DOHH2 (cell line): ENCODE measurements around the gene OR2M3.

Source experiments
- H3F3A ChIP-seq: fragments of 200-600 bp; sonication (generic), shearing (Covaris generic); 2 replicates; pipeline ENCODE4 v1.6.0; 2016; ENCODE audit warnings: antibody characterized with exemption, mild to moderate bottlenecking; ENCODE audit not compliant: control insufficient read depth, insufficient read depth
- H3K27ac ChIP-seq: fragments of 200-600 bp; sonication (generic); 2 replicates; pipeline ENCODE4 v1.5.1; 2014; ENCODE audit warnings: low read depth, mild to moderate bottlenecking, low read length, moderate library complexity
- H3K27me3 ChIP-seq: fragments of 200-600 bp; sonication (generic); 2 replicates; pipeline ENCODE4 v1.6.1; 2014; ENCODE audit warnings: mild to moderate bottlenecking, low read length, mixed read lengths; ENCODE audit not compliant: control insufficient read depth
- H3K36me3 ChIP-seq: fragments of 200-600 bp; sonication (generic); 2 replicates; pipeline ENCODE4 v1.6.1; 2014; ENCODE audit warnings: mild to moderate bottlenecking, low read length, moderate library complexity, mixed read lengths; ENCODE audit not compliant: control insufficient read depth
- H3K4me1 ChIP-seq: fragments of 200-600 bp; sonication (generic); 2 replicates; pipeline ENCODE4 v1.6.1; 2014; ENCODE audit warnings: mild to moderate bottlenecking, low read length, mixed read lengths; ENCODE audit not compliant: control insufficient read depth
- H3K4me2 ChIP-seq: fragments of 200-600 bp; sonication (generic); 2 replicates; pipeline ENCODE4 v1.6.0; 2014; ENCODE audit warnings: mild to moderate bottlenecking, low read length, moderate library complexity
- H3K4me3 ChIP-seq: fragments of 200-600 bp; sonication (generic); 2 replicates; pipeline ENCODE4 v1.5.1; 2014; ENCODE audit warnings: mild to moderate bottlenecking, low read length, mixed read lengths
- H3K79me2 ChIP-seq: fragments of 200-600 bp; sonication (generic); 2 replicates; pipeline ENCODE4 v1.6.1; 2014; ENCODE audit warnings: mild to moderate bottlenecking, low read length, mixed read lengths; ENCODE audit not compliant: control insufficient read depth
- H3K9me2 ChIP-seq: fragments of 200-600 bp; sonication (generic); replicated peaks from 2 replicates; pipeline ENCODE4 v1.6.1; 2014; ENCODE audit warnings: mild to moderate bottlenecking, low read length, mixed read lengths; ENCODE audit not compliant: control insufficient read depth
- H3K9me3 ChIP-seq: fragments of 200-600 bp; sonication (generic); 2 replicates; pipeline ENCODE4 v1.6.1; 2014; ENCODE audit warnings: antibody characterized with exemption, low read length, mixed read lengths; ENCODE audit not compliant: control insufficient read depth, insufficient read depth
- H4K20me1 ChIP-seq: fragments of 200-600 bp; sonication (generic); 2 replicates; pipeline ENCODE4 v1.6.0; 2014; ENCODE audit warnings: low read depth, mild to moderate bottlenecking, antibody characterized with exemption, low read length, moderate library complexity; ENCODE audit not compliant: control insufficient read depth, insufficient read depth
- CTCF ChIP-seq: fragments of 200-600 bp; sonication (generic); IDR thresholded peaks from one replicate; pipeline ENCODE4 v1.5.1; 2014; ENCODE audit warnings: antibody characterized with exemption, mild to moderate bottlenecking, low read depth, low read length; ENCODE audit not compliant: poor library complexity, severe bottlenecking
- EZH2phosphoT487 ChIP-seq: fragments of 200-600 bp; sonication (generic); IDR thresholded peaks from 2 replicates; pipeline ENCODE4 v1.6.1; 2017; ENCODE audit warnings: borderline replicate concordance, mild to moderate bottlenecking, antibody characterized with exemption, low read length, moderate library complexity, mixed read lengths

The OR2M3 gene

GRCh38 chr1:248158758-248159157 is 38.3 kb upstream of the OR2M3 start:
- Histone ChIP-seq H3K27me3 (no peaks in the 10 kb centered on the region), H3K27ac (no peak overlapping the region), H3K4me2 (no peak overlapping the region), H3K4me1 (no peaks in the 10 kb centered on the region), H3K4me3 (no peak overlapping the region), H3K79me2 (no peaks in the 10 kb centered on the region), H3F3A (no peaks in the 10 kb centered on the region), H3K9me2 (no peaks in the 10 kb centered on the region), H3K36me3 (no peaks in the 10 kb centered on the region), H3K9me3 (no peaks in the 10 kb centered on the region; the same call in 1 of the 2 replicates), H4K20me1 (no peaks in the 10 kb centered on the region)
- TF ChIP-seq CTCF (no peak), EZH2phosphoT487 (no peak)

GRCh38 chr1:248164031-248164430 is 33.0 kb upstream of the OR2M3 start:
- H3K4me3 ChIP-seq = no peak overlapping the region
- H3K9me2 ChIP-seq = no peaks in the 10 kb centered on the region
- TF ChIP-seq CTCF = no peak
- TF ChIP-seq EZH2phosphoT487 = no peak
- no peaks in the 10 kb centered on the region for H3K36me3 ChIP-seq
- no peak overlapping the region for H3K4me2 ChIP-seq
- no peaks in the 10 kb centered on the region for H3K4me1 ChIP-seq
- no peaks in the 10 kb centered on the region for H3K27me3 ChIP-seq
- H3K9me3 ChIP-seq = no peaks in the 10 kb centered on the region; the same call in 1 of the 2 replicates
- no peaks in the 10 kb centered on the region for H4K20me1 ChIP-seq
- no peaks in the 10 kb centered on the region for H3F3A ChIP-seq
- H3K79me2 ChIP-seq = no peaks in the 10 kb centered on the region
- no peak overlapping the region for H3K27ac ChIP-seq

- Histone ChIP-seq H3K9me3 (no peaks in the 10 kb centered on the region), H3K4me2 (no peak overlapping the region), H4K20me1 (no peaks in the 10 kb centered on the region), H3K4me1 (no peaks in the 10 kb centered on the region), H3K79me2 (no peaks in the 10 kb centered on the region), H3K27me3 (no peaks in the 10 kb centered on the region), H3K27ac (no peak overlapping the region), H3F3A (no peaks in the 10 kb centered on the region), H3K36me3 (no peaks in the 10 kb centered on the region), H3K9me2 (no peaks in the 10 kb centered on the region), H3K4me3 (no peak overlapping the region)
- TF ChIP-seq CTCF (no peak), EZH2phosphoT487 (no peak)
Measured at GRCh38 chr1:248165186-248165585, 31.9 kb upstream of the OR2M3 start.

GRCh38 chr1:248174521-248174920 is 22.5 kb upstream of the OR2M3 start, which contains the start of gene OR2M2:
TSS of gene OR2M2 (plus strand) at chr1:248174821. CDS start at chr1:248179986, 5,165 bp downstream.
- Histone ChIP-seq H3K27ac (no peak within 1 kb of the TSS), H3K9me2 (no peaks in the 10 kb centered on the region), H3K4me2 (no peak within 1 kb of the TSS), H3K4me1 (no peaks in the 10 kb centered on the region), H3K9me3 (no peaks in the 10 kb centered on the region), H3K27me3 (no peaks in the 10 kb centered on the region), H3K36me3 (no peaks in the 10 kb centered on the region), H3F3A (no peaks in the 10 kb centered on the region), H4K20me1 (no peaks in the 10 kb centered on the region), H3K79me2 (no peaks in the 10 kb centered on the region), H3K4me3 (no peak within 1 kb of the TSS)
- TF ChIP-seq CTCF (no peak), EZH2phosphoT487 (no peak)
